Measurements from ENCODE around the gene SETBP1.

DNA sequence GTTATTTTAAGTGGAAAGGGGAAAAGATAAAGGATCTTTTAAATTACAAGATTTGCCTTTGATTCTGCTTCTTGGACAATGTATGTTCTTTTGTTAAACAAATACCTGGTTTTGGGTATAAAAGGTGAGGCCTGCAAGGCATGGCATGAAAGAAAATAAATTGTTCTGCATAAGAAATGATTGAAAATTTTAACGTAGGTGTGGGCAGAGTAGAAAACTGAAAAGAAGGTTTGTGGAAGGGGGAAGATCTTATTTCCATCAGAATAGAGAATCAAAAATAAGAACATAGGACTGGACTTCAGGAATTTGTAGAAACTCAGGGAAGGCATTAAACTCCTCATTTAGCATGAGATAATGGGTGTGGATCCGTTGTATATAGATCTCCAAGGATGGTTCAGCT lies 153.1 kb downstream of the SETBP1 start:
- TF ChIP-seq, protein P1, sequence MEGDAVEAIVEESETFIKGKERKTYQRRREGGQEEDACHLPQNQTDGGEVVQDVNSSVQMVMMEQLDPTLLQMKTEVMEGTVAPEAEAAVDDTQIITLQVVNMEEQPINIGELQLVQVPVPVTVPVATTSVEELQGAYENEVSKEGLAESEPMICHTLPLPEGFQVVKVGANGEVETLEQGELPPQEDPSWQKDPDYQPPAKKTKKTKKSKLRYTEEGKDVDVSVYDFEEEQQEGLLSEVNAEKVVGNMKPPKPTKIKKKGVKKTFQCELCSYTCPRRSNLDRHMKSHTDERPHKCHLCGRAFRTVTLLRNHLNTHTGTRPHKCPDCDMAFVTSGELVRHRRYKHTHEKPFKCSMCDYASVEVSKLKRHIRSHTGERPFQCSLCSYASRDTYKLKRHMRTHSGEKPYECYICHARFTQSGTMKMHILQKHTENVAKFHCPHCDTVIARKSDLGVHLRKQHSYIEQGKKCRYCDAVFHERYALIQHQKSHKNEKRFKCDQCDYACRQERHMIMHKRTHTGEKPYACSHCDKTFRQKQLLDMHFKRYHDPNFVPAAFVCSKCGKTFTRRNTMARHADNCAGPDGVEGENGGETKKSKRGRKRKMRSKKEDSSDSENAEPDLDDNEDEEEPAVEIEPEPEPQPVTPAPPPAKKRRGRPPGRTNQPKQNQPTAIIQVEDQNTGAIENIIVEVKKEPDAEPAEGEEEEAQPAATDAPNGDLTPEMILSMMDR (conservative IDR thresholded peaks at IDR 0.05; ENCODE audit: low read depth, low read length) = no peak
- TF ChIP-seq EZH2 (IDR thresholded peaks at IDR 0.05; ENCODE audit: borderline replicate concordance, low read depth, low read length, poor library complexity, severe bottlenecking) = no peak
